K562 (cell line): ENCODE results near the gene MT1X. TPM values are rescaled to one million over a fixed set of nuclear protein-coding genes. Genes with fewer than 3 reads are reported as not detected.

Experiments
- ATAC-seq: fragments of 200-7000 bp; cut with Tn5 transposase; 3 replicates; pipeline ENCODE4 v1.9.1; 2020; ENCODE audit warnings: moderate library complexity
- BruUV-seq: library from RNA; stranded (reverse); fragments of 400-500 nt; replicated peaks from 2 replicates; lab custom pipeline; 2021; lab: Mats Ljungman, UMichigan
- CTCF ChIA-PET: fragments of 300-600 bp; formaldehyde crosslinking; extraction: SDS; loops from one replicate; lab custom pipeline; 2021; ENCODE audit warnings: low intra/inter-chr PET ratio; lab: Yijun Ruan, JAX
- POLR2A ChIA-PET: fragments of 300-600, 350-650 bp; sonication (Branson Sonifier 250); formaldehyde crosslinking; extraction: SDS; loops from one replicate; lab custom pipeline; 2021; ENCODE audit warnings: antibody characterized with exemption, inconsistent platforms; lab: Yijun Ruan, JAX
- DNase-seq, 4 experiments: peaks; one replicate each; pipeline versions ENCODE4 v3.0.0 to v3.0.0-alpha.2; 2011 to 2018; ENCODE audit warnings: low spot score in 3 of 4, mixed read lengths in 3 of 4; ENCODE audit errors: extremely low read depth in 1 of 4
- FAIRE-seq: peaks from 2 replicates; lab custom pipeline; 2011; peaks lifted over from hg19 to GRCh38; lab: Jason Lieb, UNC
- H2AFZ ChIP-seq: 2 replicates; pipeline ENCODE4 v1.6.0; 2011; ENCODE audit warnings: low read depth, low read length, control low read depth, inconsistent platforms
- H3K27ac ChIP-seq: fragments of 200-600 bp; 3 replicates; pipeline ENCODE4 v1.8.0; 2011; ENCODE audit warnings: low read depth, mild to moderate bottlenecking, control low read depth, inconsistent platforms, low read length, moderate library complexity, mixed read lengths; ENCODE audit errors: extremely low read depth
- H3K27me3 ChIP-seq, 2 experiments: fragments of 300-600 bp in 1 of 2; 2 replicates in 1 of 2; 3 replicates in 1 of 2; pipeline versions ENCODE4 v1.6.0 to v1.8.0; 2011; ENCODE audit warnings: inconsistent platforms in 2 of 2, low read length in 2 of 2, mild to moderate bottlenecking in 1 of 2, mixed read lengths in 1 of 2, moderate library complexity in 1 of 2; ENCODE audit not compliant: control insufficient read depth in 2 of 2, insufficient read depth in 2 of 2
- H3K36me3 ChIP-seq: fragments of 300-600 bp; 3 replicates; pipeline ENCODE4 v1.8.0; 2011; ENCODE audit warnings: mild to moderate bottlenecking, low read length, inconsistent platforms; ENCODE audit not compliant: control insufficient read depth, insufficient read depth
- H3K4me1 ChIP-seq, 2 experiments: fragments of 200-600 bp in 1 of 2; replicated peaks in 1 of 2; 2 replicates in 1 of 2; 3 replicates in 1 of 2; pipeline versions ENCODE4 v1.5.1 to v1.8.0; 2011; ENCODE audit warnings: inconsistent platforms in 2 of 2, low read length in 2 of 2, mild to moderate bottlenecking in 1 of 2, mixed read lengths in 1 of 2, moderate library complexity in 1 of 2; ENCODE audit not compliant: control insufficient read depth in 2 of 2, insufficient read depth in 2 of 2
- H3K4me2 ChIP-seq: 2 replicates; pipeline ENCODE4 v1.6.1; 2011; ENCODE audit warnings: low read length, control low read depth, inconsistent platforms, mixed read lengths; ENCODE audit not compliant: insufficient read depth
- H3K4me3 ChIP-seq: fragments of 200-600 bp; sonication (generic), shearing (Covaris generic); 2 replicates; pipeline ENCODE4 v1.5.1; 2016; ENCODE audit warnings: control low read depth, inconsistent platforms
- H3K79me2 ChIP-seq: fragments of 200-600 bp; 3 replicates; pipeline ENCODE4 v1.8.0; 2011; ENCODE audit warnings: low read length, inconsistent platforms; ENCODE audit not compliant: control insufficient read depth, insufficient read depth
- H3K9ac ChIP-seq, 2 experiments: 2 replicates each; pipeline versions ENCODE4 v1.6.0 to v1.6.1; 2011; ENCODE audit warnings: low read depth in 2 of 2, low read length in 2 of 2, control low read depth in 1 of 2, inconsistent platforms in 1 of 2, mild to moderate bottlenecking in 1 of 2, mixed read lengths in 1 of 2; ENCODE audit not compliant: insufficient read depth in 1 of 2
- H3K9me1 ChIP-seq: one replicate; pipeline ENCODE4 v1.6.0; 2011; ENCODE audit warnings: inconsistent platforms, mild to moderate bottlenecking, low read length, moderate library complexity; ENCODE audit not compliant: control insufficient read depth, insufficient read depth
- H3K9me3 ChIP-seq: replicated peaks from 2 replicates; pipeline ENCODE4 v1.5.1; 2011; ENCODE audit warnings: low read depth, low read length, inconsistent platforms; ENCODE audit not compliant: control insufficient read depth, insufficient read depth
- H4K20me1 ChIP-seq: replicated peaks from 2 replicates; pipeline ENCODE4 v1.6.1; 2011; ENCODE audit warnings: low read length, inconsistent platforms, mixed read lengths; ENCODE audit not compliant: control insufficient read depth, insufficient read depth
- ARNT ChIP-seq, 2 experiments: fragments of 450-650 bp; IDR thresholded peaks; 2 replicates each; pipeline ENCODE4 v1.6.1; 2016; ENCODE audit warnings: mild to moderate bottlenecking in 1 of 2
- CXXC5 ChIP-seq: fragments of 250-450 bp; sonication (Bioruptor Pico); IDR thresholded peaks from 2 replicates; pipeline ENCODE4 v1.8.0; 2022; ENCODE audit warnings: inconsistent platforms, mild to moderate bottlenecking, moderate library complexity
- EWSR1 ChIP-seq: fragments of 450-650 bp; IDR thresholded peaks from 2 replicates; pipeline ENCODE4 v1.6.1; 2018; ENCODE audit warnings: borderline replicate concordance, mild to moderate bottlenecking, low read depth, moderate library complexity; ENCODE audit not compliant: partially characterized antibody
- HSF4 ChIP-seq: fragments of 250-450 bp; sonication (Bioruptor Pico); IDR thresholded peaks from 2 replicates; pipeline ENCODE4 v2.1.2; 2022; ENCODE audit warnings: mild to moderate bottlenecking, moderate library complexity, borderline replicate concordance
- MAFK ChIP-seq: IDR thresholded peaks from 2 replicates; pipeline ENCODE4 v1.6.1; 2011; ENCODE audit warnings: low read length, improper control_type of control experiment
- MEF2D ChIP-seq: conservative IDR thresholded peaks from 2 replicates; pipeline ENCODE4 v1.6.1; 2016; ENCODE audit warnings: low read depth, missing genetic modification characterization, missing compliant biosample characterization
- RBM25 ChIP-seq: fragments of 200-400 bp; formaldehyde crosslinking; IDR thresholded peaks from 2 replicates; pipeline ENCODE4 v1.6.1; 2018; ENCODE audit warnings: low read length, low read depth, moderate library complexity; ENCODE audit not compliant: severe bottlenecking
- TARDBP ChIP-seq: fragments of 450-650 bp; IDR thresholded peaks from 2 replicates; pipeline ENCODE4 v1.6.1; 2016
- WGBS: fragments of 100-300 bp; shearing (Covaris generic); methylation state at CpG from one replicate; pipeline ENCODE4 v1.1.6; 2016; ENCODE audit warnings: low coverage, mixed read lengths; ENCODE audit not compliant: insufficient coverage; ENCODE audit errors: missing lambda C conversion rate; 5-methylcytosine and 5-hydroxymethylcytosine counted together
- in situ Hi-C: fragments of 300-500 bp; cut with MboI; formaldehyde crosslinking; loops from 4 replicates; pipeline ENCODE4 v1.15.0; 2018; ENCODE audit warnings: inconsistent platforms, mixed read lengths
- intact Hi-C: fragments of 100-400 bp; cut with micrococcal nuclease; formaldehyde crosslinking; loops from 2 replicates; pipeline ENCODE4 v1.14.2; 2022
- polyA plus RNA-seq, 8 experiments: library from polyadenylated mRNA; depleted of rRNA in 4 of 8; stranded (reverse) in 5 of 8; unstranded in 3 of 8; fragments of >200 nt; fragmentation: Nextera tagmentation in 2 of 8; fragmentation: Illumina TruSeq in 1 of 8; extraction: Ambion mirVana in 2 of 8; extraction: Trizol in 1 of 8; gene quantifications; 2 replicates each; pipeline versions ENCODE4 v1.2.1 to v1.2.3, GENCODE V29; 2011 to 2014; ENCODE audit warnings: inconsistent platforms in 1 of 8, missing spikeins in 1 of 8
- total RNA-seq, 7 experiments: library from RNA; depleted of rRNA in 6 of 7; stranded (reverse); fragments of >200 nt in 6 of 7; fragmentation: Illumina TruSeq in 2 of 7; extraction: Trizol in 2 of 7; gene quantifications; 2 replicates each; pipeline versions ENCODE4 v1.2.1 to v1.2.3, GENCODE V29; 2011 to 2021; ENCODE audit warnings: low replicate concordance in 1 of 7
- TF ChIP-seq, protein P1 (sequence below): conservative IDR thresholded peaks from 2 replicates; pipeline ENCODE4 v1.6.1; 2011; ENCODE audit warnings: low read depth, mild to moderate bottlenecking, low read length; ENCODE audit not compliant: control insufficient read depth
- TF ChIP-seq, protein P2 (sequence below), 2 experiments: fragments of 450-650 bp; IDR thresholded peaks; 2 replicates each; pipeline ENCODE4 v1.6.1; 2016; ENCODE audit warnings: mild to moderate bottlenecking in 2 of 2, borderline replicate concordance in 1 of 2, low read depth in 1 of 2, moderate library complexity in 1 of 2
- TF ChIP-seq, protein P3 (sequence below): fragments of 450-650 bp; formaldehyde crosslinking; IDR thresholded peaks from 2 replicates; pipeline ENCODE4 v1.4.0; 2020; ENCODE audit warnings: mild to moderate bottlenecking, moderate library complexity

The MT1X gene
- total and polyA plus RNA-seq, 9 of the 15 experiments (the other 6 are each of a cell fraction or from before 2014, with no cell fraction given): 4.9 to 22.8 (median 8.7) TPM

DNA sequence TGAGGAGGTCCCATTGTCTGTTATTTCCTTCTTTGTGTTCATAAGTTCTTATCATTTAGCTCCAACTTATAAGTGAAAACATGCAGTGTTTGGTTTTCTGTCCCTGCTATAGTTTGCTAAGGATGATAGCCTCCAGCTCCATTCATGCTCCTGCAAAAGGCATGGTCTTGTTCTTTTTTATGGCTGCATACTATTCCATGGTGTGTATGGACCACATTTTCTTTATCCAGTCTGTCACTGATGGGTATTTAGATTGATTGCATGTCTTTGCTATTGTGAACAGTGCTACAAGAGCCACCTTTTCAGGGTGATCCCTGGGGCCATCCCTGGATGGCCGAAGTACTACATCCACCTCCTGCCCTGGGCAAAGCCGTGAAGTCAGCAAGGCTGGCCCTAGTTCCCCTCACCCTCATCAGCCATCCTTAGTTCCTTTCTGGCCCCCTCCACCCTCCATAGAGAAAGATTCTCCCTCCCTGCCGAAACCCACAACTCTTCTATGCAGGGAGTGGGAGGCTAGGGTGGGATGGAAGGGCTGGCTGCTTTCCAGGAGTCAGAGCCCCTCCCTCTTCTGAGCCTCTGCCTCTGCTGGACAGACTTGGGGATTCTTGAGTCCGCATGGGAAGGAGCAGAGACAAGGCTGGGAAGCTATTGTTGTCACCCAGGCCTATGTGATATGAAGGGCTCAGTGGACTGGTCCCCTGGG lies 8.3 kb downstream of the MT1X start:
- Histone ChIP-seq H3K27ac (no peak overlapping the region), H3K79me2 (no peaks in the 10 kb centered on the region), H3K9me1 (no peaks in the 10 kb centered on the region), H3K9me3 (no peaks in the 10 kb centered on the region), H3K4me1 (no peaks in the 10 kb centered on the region; a peak in 1 of 5 replicates), H3K9ac (no peak overlapping the region), H3K36me3 (no peaks in the 10 kb centered on the region), H3K4me2 (no peak overlapping the region), H2AFZ (no peak overlapping the region), H4K20me1 (no peaks in the 10 kb centered on the region), H3K4me3 (no peak overlapping the region), H3K27me3 (peaks cover 7 to 42% of the 10 kb centered on the region in 2 experiments; a peak in 4 of 5 replicates)
- in situ Hi-C loops (no loop called here), intact Hi-C loops (no loop called here)
- POLR2A ChIA-PET: no interaction called here
- BruUV-seq: no TSS peak
- 17% methylated on average over 4 of the region's 4 CpGs for WGBS
- DNase-seq (no peak), FAIRE-seq (no peak), ATAC-seq (no peak)
- CTCF ChIA-PET: no interaction called here
- TF ChIP-seq MEF2D (tag) (no peak), TARDBP (no peak), ARNT (IDR thresholded peaks at IDR 0.05) (no peak), MAFK (no peak), HSF4 (no peak), RBM25 (peak; percentile 32), EWSR1 (no peak), CXXC5 (no peak)
- TF ChIP-seq, protein P1, sequence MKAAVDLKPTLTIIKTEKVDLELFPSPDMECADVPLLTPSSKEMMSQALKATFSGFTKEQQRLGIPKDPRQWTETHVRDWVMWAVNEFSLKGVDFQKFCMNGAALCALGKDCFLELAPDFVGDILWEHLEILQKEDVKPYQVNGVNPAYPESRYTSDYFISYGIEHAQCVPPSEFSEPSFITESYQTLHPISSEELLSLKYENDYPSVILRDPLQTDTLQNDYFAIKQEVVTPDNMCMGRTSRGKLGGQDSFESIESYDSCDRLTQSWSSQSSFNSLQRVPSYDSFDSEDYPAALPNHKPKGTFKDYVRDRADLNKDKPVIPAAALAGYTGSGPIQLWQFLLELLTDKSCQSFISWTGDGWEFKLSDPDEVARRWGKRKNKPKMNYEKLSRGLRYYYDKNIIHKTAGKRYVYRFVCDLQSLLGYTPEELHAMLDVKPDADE: no peak
- TF ChIP-seq, protein P2, sequence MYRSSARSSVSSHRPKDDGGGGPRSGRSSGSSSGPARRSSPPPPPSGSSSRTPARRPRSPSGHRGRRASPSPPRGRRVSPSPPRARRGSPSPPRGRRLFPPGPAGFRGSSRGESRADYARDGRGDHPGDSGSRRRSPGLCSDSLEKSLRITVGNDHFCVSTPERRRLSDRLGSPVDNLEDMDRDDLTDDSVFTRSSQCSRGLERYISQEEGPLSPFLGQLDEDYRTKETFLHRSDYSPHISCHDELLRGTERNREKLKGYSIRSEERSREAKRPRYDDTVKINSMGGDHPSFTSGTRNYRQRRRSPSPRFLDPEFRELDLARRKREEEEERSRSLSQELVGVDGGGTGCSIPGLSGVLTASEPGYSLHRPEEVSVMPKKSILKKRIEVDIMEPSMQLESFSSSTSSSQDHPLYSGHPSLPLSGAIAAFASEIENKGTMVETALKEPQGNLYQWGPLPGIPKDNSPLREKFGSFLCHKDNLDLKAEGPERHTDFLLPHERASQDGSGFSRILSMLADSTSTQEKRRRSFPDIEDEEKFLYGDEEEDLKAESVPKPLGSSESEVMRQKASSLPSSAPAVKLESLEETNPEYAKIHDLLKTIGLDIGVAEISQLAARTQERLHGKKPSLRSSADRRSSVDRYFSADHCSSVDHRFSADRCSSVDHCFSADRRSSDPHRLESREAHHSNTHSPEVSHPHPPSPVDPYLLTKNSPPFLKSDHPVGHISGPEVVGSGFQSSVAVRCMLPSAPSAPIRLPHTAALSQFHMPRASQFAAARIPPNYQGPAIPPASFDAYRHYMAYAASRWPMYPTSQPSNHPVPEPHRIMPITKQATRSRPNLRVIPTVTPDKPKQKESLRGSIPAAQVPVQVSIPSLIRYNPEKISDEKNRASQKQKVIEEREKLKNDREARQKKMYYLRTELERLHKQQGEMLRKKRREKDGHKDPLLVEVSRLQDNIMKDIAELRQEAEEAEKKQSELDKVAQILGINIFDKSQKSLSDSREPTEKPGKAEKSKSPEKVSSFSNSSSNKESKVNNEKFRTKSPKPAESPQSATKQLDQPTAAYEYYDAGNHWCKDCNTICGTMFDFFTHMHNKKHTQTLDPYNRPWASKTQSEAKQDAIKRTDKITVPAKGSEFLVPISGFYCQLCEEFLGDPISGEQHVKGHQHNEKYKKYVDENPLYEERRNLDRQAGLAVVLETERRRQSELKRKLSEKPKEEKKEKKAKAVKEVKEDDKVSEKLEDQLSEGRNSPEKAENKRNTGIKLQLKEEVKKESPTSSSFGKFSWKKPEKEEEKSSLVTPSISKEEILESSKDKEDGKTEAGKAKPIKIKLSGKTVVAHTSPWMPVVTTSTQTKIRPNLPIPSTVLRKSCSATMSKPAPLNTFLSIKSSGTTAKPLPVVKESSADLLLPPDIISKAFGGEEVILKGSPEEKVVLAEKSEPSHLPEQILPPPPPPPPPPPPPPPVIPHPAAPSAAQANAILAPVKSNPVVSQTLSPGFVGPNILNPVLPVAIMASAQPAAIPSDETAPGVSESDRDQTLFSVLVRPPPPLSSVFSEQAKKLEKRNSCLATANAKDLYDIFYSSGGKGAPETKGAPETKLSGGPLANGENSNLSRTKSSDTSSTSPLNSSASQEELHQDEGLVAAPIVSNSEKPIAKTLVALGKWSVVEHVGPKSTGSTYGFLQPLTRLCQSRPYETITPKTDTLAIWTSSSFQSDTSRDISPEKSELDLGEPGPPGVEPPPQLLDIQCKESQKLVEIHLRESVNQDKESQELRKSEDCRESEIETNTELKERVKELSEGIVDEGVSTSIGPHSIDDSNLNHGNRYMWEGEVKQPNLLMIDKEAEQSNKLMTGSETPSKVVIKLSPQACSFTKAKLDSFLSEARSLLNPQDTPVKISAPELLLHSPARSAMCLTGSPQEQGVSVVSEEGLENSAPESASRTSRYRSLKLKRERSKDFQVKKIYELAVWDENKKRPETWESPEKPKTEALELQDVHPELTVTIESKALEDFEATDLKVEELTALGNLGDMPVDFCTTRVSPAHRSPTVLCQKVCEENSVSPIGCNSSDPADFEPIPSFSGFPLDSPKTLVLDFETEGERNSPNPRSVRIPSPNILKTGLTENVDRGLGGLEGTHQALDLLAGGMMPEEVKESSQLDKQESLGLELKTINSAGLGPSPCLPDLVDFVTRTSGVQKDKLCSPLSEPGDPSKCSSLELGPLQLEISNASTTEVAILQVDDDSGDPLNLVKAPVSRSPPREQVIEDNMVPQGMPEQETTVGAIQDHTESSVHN (IDR thresholded peaks at IDR 0.05; ENCODE audit: borderline replicate concordance in 1 of 2, low read depth in 1 of 2): no peak
- TF ChIP-seq, protein P3, sequence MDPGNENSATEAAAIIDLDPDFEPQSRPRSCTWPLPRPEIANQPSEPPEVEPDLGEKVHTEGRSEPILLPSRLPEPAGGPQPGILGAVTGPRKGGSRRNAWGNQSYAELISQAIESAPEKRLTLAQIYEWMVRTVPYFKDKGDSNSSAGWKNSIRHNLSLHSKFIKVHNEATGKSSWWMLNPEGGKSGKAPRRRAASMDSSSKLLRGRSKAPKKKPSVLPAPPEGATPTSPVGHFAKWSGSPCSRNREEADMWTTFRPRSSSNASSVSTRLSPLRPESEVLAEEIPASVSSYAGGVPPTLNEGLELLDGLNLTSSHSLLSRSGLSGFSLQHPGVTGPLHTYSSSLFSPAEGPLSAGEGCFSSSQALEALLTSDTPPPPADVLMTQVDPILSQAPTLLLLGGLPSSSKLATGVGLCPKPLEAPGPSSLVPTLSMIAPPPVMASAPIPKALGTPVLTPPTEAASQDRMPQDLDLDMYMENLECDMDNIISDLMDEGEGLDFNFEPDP (CRISPR knock-in tag): no peak
